ENCODE results near the gene SUCLG2.
A peak's percentile ranks its signal among the peaks of the same experiment; 100 is the strongest.

Gene SUCLG2

DNA sequence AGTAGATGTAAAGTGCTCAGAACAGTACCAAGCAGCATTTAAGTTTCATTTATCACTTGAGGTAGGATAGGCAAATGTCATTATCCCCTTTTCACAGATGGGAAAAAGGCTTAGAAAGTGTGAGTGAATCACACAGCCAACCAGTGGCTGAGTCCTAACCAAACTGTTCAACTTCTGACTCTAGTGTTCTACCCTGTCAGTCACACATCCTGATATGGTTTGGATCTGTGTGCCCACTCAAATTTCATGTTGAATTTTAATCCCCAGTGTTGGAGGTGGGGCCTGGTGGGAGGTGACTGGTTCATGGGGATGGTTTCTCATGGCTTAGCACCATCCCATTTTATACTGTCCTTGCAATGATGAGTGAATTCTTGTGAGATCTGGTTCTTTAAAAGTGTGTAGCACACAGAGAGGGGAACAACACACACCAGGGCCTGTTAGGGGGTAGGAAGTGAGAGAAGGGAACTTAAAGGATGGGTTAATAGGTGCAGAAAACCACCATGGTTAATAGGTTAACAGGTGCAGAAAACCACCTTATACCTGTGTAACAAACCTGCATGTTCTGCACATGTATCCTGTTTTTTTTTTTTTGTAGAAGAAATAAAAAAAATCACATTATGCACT, 304.7 kb downstream of the SUCLG2 start:
- peaks cover 11% of the 10 kb centered on the region for H3K9me3 Mint-ChIP-seq
- no peak overlapping the region for H3K27ac Mint-ChIP-seq
- H3K27me3 Mint-ChIP-seq (ENCODE audit: low read depth), result no peaks in the 10 kb centered on the region

GRCh38 chr3:67346081-67346480, 308.3 kb downstream of the SUCLG2 start:
- H3K36me3 Mint-ChIP-seq (ENCODE audit: low read depth), result no peaks in the 10 kb centered on the region
- peaks cover 23% of the 10 kb centered on the region for H3K9me3 Mint-ChIP-seq
- H3K4me1 Mint-ChIP-seq (ENCODE audit: low read depth), result peaks cover 7% of the 10 kb centered on the region
- no peak overlapping the region for H3K27ac Mint-ChIP-seq
- H3K27me3 Mint-ChIP-seq (ENCODE audit: low read depth), result no peaks in the 10 kb centered on the region
- H3K4me3 Mint-ChIP-seq, result no peak overlapping the region

More for the DNA sequence above, 304.7 kb downstream of the SUCLG2 start:
- Mint-ChIP-seq H3K4me3 (no peak overlapping the region), H3K4me1 (ENCODE audit: low read depth) (peaks cover 7% of the 10 kb centered on the region), H3K36me3 (ENCODE audit: low read depth) (no peaks in the 10 kb centered on the region)

- no peaks in the 10 kb centered on the region for H3K36me3 Mint-ChIP-seq (ENCODE audit: low read depth)
- H3K4me3 Mint-ChIP-seq, result no peak overlapping the region
- H3K27ac Mint-ChIP-seq, result no peak overlapping the region
- no peaks in the 10 kb centered on the region for H3K27me3 Mint-ChIP-seq (ENCODE audit: low read depth)
- peaks cover 8% of the 10 kb centered on the region for H3K4me1 Mint-ChIP-seq (ENCODE audit: low read depth)
- H3K9me3 Mint-ChIP-seq, result peaks cover 41% of the 10 kb centered on the region
Observed at GRCh38 chr3:67335813-67336212, 318.6 kb downstream of the SUCLG2 start.

DNA sequence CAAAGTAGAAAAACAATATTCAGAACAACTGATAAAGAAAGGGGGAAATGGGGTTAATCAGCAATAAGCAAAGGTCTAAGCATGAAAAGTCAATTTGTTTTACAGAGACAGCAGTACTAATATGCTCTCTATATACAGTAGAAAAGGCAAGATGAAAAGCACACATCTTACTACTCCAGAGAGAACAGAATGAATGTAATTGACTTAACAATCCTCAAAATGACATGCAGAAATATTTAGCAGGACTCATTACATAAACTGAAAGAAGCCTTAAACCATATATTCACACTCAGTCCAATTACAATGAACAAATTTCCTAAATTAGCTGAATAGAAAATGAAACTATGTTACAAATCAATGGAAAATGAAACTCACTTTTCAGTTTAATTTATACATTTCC, 319.8 kb downstream of the SUCLG2 start:
- no peaks in the 10 kb centered on the region for H3K27me3 Mint-ChIP-seq (ENCODE audit: low read depth)
- H3K4me3 Mint-ChIP-seq, result peak overlapping the region; percentile 6
- H3K36me3 Mint-ChIP-seq (ENCODE audit: low read depth), result no peaks in the 10 kb centered on the region
- H3K9me3 Mint-ChIP-seq, result peaks cover 29% of the 10 kb centered on the region
- H3K4me1 Mint-ChIP-seq (ENCODE audit: low read depth), result peaks cover 8% of the 10 kb centered on the region
- no peak overlapping the region for H3K27ac Mint-ChIP-seq

- H3K4me1 Mint-ChIP-seq (ENCODE audit: low read depth), result peaks cover 5% of the 10 kb centered on the region
- no peaks in the 10 kb centered on the region for H3K27me3 Mint-ChIP-seq (ENCODE audit: low read depth)
- H3K27ac Mint-ChIP-seq, result no peak overlapping the region
- no peak overlapping the region for H3K4me3 Mint-ChIP-seq
- H3K36me3 Mint-ChIP-seq (ENCODE audit: low read depth), result no peaks in the 10 kb centered on the region
- peaks cover 5% of the 10 kb centered on the region for H3K9me3 Mint-ChIP-seq
Observed at GRCh38 chr3:67329358-67329757, 325.1 kb downstream of the SUCLG2 start.

GRCh38 chr3:67327582-67327981, 326.8 kb downstream of the SUCLG2 start:
- H3K4me1 Mint-ChIP-seq (ENCODE audit: low read depth), result peaks cover 3% of the 10 kb centered on the region
- H3K27me3 Mint-ChIP-seq (ENCODE audit: low read depth), result no peaks in the 10 kb centered on the region
- no peak overlapping the region for H3K4me3 Mint-ChIP-seq
- no peak overlapping the region for H3K27ac Mint-ChIP-seq
- H3K36me3 Mint-ChIP-seq (ENCODE audit: low read depth), result no peaks in the 10 kb centered on the region
- H3K9me3 Mint-ChIP-seq, result peaks cover 5% of the 10 kb centered on the region

- no peaks in the 10 kb centered on the region for H3K9me3 Mint-ChIP-seq
- H3K27ac Mint-ChIP-seq, result no peak overlapping the region
- H3K4me1 Mint-ChIP-seq (ENCODE audit: low read depth), result peaks cover 3% of the 10 kb centered on the region
- H3K4me3 Mint-ChIP-seq, result no peak overlapping the region
- no peaks in the 10 kb centered on the region for H3K36me3 Mint-ChIP-seq (ENCODE audit: low read depth)
- H3K27me3 Mint-ChIP-seq (ENCODE audit: low read depth), result no peaks in the 10 kb centered on the region
Observed at GRCh38 chr3:67325231-67325630, 329.2 kb downstream of the SUCLG2 start.
